NCI-H2107 treated with DMSO at 0.1 percent for 48 hours (cell line): ENCODE results near the gene ZNF598.
A peak's percentile ranks its signal among the peaks of the same experiment; 100 is the strongest.

Source experiments
- DNase-seq: peaks from one replicate; lab custom pipeline; 2025; ENCODE audit not compliant: unreplicated experiment; lab: John Stamatoyannopoulos, UW

Gene ZNF598

DNA sequence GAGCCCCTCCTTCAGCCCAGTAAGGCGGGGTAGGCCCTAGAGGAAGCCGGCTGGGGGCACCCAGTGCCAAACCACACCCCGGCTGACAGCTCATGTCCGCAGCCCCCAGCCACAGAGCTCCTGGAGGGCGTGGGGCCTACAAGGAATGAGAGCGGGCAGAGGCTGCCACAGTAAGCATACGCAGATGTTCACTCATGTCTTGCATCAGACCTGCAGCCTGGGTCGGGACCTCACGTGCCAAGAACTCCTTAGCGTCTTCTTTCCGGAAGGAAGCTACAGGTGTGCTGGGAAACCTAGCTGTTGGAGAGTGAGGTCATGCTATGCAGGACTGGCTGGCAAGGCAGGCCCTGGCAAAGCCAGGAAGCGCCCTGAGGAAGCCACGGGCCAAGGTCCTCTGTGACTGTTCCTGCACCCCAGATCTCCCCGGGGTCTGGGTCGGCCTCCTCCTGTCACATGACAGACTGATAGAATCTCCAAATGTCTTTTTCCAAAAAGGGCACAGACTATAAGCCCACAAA, 1.6 kb downstream of the ZNF598 start:
- no peak for DNase-seq

GRCh38 chr16:2007081-2007836, 2.4 kb downstream of the ZNF598 start:
- DNase-seq: no peak

DNA sequence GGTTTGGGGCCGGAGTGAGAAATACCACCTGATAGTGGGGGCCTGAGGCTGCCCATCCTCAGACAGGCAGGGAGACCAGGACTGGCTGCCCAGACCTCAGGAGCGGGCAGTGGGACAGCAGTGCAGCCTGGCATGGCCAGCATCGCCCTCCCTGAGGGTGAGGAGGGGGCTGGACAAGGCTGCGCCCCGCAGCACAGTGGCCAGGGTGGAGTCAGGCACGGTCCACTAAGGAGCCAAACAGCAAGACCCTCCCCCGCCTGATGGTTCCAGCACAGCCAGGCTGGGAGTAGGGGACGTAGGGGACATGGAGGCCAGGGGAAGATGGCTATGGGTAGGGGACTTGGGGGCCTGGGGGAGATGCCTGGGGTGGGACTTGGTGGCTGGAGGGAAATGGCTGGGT, 3.3 kb downstream of the ZNF598 start:
- DNase-seq: no peak

- DNase-seq: peak; percentile 23
Measured at GRCh38 chr16:2005646-2006045, 4.0 kb downstream of the ZNF598 start.

- DNase-seq: no peak
Measured at GRCh38 chr16:2004795-2005517, 4.7 kb downstream of the ZNF598 start.

DNA sequence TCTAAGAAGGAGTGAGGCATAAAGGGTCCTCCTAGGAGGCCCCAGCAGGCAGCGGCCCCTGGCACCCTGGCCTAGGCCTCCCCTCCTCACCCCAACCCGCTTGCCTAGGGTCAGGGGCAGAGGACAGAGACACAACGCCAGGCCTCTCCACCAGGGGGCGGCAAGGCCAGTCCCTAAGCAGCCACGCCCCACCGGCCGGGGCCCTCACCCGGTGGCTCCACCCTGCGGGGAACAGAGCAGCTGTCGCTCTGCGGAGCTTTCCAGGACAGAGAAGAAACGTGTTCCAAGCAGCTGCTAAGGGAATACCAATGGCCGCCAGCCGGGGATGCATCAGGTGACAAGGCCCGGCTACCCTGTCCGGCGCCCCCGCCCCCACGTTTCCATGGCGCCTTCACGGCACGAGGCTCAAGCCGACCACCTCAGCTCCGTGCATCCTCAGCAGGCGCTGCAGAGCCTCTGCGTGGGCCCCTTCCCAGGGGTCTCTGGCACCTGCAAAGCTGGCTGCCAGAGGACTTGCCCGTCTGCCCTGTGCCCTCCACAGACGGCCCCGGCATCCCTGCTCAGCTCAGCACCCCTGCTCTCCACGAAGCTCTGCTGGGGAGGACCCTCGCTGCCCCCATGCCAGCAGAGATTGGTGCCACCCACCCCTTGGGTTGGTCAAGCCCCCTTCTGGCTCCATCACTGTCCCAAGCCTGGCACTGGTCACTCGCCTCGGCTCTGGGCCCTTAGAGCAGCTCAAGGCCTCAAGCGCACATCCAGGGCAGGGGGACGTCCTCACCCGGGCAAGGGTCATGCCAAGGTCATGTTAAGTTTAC, 5.6 kb downstream of the ZNF598 start:
- DNase-seq: peak; percentile 82

- DNase-seq: no peak
Measured at GRCh38 chr16:2003231-2003826, 6.3 kb downstream of the ZNF598 start.

- DNase-seq: no peak
Measured at GRCh38 chr16:2002406-2003230, 7.0 kb downstream of the ZNF598 start.

DNA sequence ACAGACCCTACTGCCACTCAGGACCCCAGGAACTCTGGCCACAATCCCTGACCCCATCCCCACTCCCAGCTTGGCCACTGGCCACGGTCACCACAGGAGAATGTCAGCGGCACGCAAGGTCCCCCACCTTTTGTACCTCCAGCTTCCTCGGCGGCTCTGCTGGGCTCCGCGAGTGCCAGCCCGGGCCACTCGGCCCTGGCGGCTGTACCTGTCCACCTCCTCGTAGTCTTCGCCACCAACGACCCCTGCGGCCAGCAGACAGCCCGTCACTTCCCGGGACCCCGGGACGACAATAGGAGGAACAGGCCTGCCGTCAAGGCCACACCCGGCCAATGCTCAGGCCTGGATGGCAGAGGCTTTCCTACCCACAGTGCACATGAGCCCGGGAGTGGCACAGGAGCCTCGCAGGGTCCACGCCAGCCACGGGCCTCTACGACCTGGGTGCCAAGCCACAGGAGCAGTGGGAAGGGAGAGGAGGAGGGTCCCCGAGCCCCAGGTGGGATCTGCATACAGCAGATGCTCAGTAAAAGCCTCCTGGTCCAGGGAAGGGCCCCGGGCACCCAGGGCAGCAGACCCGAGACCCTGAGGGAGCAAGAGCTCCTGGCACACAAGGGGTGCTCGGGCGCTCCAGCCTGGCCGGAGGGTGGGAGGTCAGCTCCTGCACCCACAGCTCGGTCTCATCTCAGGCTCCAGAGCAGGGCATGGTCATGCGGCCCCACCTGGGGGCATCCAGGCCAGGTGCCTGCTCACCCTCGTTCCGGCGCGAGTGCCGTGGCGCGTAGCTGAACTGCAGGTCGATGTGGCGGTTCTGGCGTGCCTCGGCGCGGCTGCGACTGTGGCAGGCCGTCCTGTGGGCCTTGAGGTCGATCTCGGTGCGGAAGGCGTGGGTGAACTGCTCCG, 7.9 kb downstream of the ZNF598 start:
- no peak for DNase-seq

GRCh38 chr16:2001035-2001434, 8.6 kb downstream of the ZNF598 start:
- DNase-seq: no peak

DNA sequence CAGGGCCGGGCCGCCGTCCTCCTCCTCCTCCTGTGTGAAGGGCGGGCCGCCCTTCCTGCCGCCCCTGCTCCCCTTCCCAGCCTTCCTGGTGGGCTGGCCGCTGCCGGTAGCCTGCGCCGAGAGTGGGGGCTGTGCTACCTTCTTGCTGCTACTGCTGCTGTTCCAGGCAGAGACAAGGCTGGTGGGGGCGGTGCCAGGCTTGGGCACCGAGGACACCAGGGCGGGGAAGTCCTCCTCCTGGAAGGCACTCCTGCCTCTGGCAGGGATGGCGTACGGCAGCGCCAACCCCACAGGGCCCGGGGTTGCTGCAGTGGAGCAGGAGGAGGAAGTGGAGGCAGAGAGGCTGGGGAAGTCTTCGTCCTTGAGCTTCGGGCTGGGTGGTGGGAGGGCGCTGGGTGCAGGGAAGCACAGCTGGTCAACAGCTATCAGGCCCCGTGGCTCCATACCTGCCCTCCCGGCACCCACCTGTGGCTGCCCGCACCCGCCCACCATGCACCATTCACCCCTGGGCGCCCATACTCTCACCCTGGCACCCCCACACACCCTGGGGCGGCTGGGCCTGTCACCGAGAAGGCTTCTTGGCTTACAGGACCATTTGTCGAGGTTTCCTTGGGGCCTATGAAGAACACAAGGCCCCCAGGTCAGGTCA, 9.6 kb downstream of the ZNF598 start:
- no peak for DNase-seq

- DNase-seq: no peak
Measured at GRCh38 chr16:1998852-1999801, 10.5 kb downstream of the ZNF598 start.

GRCh38 chr16:1998360-1998835, 11.2 kb downstream of the ZNF598 start:
- no peak for DNase-seq

DNA sequence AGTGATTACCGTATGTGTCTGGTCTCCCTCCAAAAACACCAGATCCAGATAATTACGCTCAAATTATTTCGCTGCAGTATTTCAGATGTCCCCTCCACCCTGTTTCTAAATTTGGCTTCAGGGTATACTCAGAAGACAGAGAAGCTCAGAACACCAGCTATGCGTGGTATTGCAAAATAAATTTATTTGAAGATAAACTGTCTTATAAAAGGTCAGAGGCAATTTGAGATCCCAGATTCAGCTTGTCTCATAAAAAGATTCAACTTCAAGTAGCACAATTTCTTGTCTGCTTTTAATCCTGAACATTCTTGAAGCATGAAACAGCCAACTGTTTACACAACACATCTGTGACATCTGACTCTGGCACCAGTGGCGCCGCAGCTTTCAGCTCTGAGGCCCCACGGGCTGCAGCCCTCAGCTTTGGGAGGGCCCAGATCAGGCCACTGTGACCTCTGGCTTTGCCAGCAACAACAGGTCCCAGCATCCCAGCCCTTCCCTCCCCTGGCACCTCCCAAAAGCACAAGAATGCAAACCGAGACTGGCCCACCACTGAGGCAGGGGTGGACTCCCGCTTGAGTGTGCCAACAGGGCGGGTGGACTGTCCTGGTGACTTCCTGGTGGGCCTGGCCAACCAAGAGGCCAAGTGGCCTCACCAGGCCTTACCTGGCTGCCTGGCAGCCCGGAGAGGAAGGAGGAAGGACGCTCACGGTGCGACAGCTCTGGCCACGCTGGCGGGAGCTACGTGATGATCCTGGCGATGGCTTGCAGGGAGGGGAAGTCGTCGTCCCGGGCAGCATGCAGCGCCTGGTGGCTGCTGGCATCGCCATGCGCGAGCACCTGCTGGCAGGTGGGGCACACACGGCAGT, 11.9 kb downstream of the ZNF598 start:
- no peak for DNase-seq

- no peak for DNase-seq
Measured at GRCh38 chr16:1993731-1994131, 15.9 kb downstream of the ZNF598 start.

DNA sequence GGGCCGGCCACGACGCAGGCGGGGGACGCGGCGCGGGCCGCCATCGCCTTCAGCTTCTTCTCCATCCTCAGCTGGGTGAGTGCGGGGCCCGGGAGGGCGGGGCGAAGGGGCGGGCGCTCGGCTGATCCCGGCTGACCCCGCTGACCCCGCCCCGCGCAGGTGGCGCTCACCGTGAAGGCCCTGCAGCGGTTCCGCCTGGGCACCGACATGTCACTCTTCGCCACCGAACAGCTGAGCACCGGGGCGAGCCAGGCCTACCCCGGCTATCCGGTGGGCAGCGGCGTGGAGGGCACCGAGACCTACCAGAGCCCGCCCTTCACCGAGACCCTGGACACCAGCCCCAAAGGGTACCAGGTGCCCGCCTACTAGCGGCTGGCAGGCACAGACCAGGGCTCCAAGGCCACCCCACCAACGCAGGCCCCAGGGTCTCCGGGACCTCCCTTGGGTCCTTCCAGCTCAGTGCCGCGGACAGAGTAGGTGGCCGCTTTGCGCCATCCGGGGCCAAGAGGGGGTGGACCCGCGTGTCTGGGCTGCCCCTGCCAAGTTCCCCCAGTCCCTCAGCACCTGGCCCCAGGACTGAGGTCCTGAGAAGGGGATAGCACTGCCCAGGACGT, 16.8 kb downstream of the ZNF598 start:
- DNase-seq: no peak
